HCEC 1CT (cell line): ENCODE results near the gene S100B.

Source experiments
- DNase-seq: peaks from one replicate; pipeline ENCODE4 v3.0.0-alpha.2; 2017

The S100B gene

DNA sequence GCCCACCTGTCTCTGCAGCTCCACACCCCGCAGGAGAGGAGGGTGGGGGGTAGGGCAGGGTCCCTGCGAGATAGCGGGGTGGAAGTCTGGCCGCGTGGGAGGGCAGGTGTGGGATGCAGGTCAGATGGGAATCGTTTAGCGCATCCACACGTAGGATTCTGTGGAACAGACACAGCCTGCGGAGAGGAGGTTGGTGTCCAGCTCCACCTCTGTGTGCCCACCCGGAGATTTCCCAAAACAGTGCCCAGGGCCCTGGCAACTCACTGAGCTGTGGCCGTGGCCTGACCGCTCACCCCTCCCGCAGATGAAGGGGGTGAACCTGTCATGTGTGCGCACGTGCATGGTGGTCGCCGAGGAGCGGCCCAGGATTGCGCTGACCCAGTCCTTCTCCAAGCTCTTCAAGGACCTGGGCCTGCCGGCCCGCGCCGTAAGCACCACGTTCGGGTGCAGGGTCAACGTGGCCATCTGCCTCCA, 46.9 kb downstream of the S100B start:
- no peak for DNase-seq

DNA sequence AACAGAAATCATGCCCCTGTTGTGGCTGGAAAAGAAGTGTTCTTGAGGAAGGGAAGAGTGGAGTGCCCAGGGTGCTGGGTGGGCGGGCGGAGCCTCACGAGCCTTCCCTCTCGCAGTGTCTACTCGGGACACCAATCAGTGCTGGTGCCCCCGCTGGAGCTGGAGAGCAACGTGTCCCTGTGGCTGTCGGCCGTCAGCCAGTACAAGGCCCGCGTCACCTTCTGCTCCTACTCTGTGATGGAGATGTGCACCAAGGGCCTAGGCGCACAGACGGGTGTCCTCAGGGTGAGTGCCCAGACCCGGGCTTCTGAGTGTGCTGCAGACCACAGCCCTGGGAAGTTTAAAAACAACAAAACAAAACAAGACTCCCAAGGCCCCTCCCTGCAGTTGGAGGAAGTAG, 47.4 kb downstream of the S100B start:
- DNase-seq: no peak

DNA sequence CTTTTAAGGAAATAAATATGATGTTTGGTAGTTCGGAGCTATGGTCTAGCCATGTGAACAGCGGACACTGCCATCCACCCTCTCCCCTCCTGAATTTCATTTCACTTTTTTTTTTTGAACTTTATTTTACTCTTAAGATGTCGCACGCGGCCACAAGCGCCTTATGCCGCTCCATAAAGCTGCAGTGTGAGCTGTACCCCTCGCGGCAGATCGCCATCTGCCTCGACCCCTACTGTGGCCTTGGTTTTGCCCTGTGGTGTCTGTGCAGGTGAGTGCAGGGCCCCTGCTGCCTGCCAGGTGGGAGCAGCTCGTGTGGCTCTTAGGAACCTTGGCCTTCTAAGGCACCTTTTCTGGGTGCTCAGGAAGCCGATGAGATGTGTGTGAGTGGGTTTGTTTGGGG, 48.1 kb downstream of the S100B start:
- DNase-seq: no peak

DNA sequence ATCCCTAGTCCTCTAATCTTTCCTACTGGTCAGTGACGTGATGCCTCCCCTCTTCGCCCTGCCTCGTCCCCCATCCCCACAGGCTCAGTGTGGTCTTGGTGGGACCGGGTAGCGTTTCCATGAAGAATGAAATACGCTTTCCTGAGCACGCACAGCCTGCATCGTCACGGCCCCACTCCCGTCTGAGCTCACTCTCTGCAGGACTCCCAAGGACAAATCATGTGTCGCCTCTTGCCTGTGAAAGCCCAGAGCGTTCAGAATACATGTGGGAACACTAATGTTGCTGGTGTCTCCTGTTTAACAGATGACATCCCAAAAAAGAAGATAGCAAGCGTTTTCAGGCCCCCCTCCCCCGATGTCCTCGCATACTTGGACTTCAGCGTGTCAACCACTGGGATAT, 49.2 kb downstream of the S100B start:
- no peak for DNase-seq

DNA sequence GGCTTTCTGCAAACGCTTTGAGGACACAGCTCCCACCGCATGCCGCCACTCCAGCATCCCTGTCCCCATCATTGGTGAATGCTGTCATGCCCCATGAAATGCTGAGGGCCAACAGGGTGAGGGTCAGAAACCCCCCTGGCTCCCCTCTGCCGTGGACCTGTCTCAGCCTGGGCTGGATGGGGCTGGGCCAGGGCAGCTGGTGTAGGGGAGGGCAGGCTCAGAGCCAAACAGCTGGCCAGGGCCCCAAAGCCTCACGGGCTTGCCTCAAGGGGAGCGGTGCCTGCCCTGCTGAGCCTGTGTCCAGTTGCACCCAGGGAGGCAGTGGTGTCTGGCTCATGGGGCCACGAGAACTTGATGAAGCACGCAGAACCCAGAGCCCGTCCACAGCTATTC, 49.7 kb downstream of the S100B start:
- DNase-seq: no peak

DNA sequence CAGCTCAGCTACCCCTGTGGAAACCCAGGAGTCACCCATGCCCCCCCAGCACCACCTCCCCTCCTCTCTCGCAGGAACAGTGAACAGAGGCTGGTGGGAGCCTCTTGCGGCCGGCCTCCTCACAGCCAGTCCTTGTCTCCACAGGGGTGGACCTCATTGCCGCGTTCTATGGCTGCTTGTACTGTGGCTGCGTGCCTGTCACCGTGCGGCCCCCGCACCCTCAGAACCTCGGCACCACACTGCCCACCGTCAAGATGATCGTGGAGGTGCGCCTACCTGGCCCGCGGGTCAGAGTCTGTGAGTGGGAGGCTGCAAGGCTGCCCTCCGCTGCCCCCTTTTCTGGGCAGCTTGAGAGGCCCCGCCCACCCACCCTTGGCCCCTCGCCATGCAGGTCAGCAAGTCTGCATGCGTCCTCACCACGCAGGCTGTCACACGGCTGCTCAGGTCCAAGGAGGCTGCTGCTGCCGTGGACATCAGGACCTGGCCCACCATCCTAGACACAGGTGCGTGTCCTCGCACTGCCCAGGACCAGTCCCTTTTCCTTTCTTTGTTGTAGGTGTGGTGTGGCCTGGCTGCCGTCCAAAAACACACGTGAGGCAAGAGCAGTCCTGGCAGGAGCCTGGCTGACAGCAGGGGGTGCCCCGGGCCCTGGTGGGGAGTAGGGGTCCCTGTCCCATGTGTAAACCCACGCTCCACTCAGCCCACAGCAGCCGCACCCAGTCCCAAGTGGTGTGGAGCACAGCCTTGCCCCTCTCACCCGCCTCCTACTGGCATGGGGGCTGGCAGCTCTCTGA, 50.3 kb downstream of the S100B start:
- DNase-seq: no peak

DNA sequence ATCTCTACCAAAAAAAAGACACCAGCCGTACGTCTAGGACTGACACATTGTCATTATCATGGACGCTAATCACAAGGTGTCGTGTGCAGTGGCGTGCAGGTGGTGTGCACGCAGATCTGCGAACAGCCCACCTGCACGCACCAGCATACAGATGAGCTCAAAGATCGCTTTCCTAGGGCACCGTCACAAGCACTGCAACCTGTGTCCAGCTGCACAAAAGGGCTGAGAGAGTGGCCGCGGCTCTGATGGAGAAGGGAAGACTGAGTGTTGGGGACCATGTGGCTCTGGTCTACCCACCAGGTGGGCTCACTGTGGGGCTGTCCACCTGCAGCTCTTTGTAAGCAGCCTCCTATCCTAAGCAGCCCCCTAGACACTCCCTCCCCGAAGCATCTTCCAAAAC, 50.9 kb downstream of the S100B start:
- no peak for DNase-seq

DNA sequence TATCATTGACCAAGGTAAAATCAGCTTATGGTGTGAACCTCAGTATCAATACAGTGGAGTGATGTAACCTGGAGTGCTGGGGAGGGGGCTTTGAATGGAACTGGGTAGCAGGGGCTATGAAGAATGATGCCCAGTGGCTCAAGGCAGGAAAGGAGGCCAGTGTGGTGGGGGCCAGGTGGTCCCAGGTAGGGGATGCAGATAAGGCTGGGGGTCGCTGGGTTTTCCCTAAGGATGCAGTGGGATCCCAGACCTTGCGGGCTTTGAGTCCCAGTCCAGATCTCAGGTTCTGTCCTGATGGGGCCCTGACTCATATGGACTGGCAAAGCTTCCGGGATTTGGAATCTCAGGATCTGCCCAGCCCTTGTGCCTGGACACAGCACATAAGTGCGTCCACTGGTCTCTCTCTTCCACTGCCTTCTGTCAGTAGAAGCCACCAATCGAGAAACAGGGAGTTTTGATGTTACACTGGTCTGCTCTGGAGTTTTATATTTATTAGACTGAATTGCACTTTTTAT, 52.0 kb downstream of the S100B start:
- no peak for DNase-seq

DNA sequence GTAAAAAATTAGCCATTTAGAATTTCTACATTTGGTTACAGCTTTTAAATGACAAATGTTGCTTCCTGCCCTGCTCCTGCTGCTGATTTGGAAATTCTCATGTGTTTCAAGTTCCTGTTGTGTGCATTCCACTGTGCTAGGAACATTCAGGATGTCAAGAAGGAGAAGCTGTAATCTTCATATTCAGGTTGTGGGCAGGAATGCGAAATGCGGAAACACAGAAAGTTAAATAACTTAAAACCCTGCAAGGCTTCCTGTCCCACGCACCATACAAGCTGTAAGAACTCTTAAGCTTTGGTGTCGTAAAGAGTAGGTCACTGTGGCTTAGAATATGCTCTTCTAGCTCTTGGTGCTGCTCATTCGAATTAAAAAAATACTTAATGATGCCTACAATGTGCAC, 52.6 kb downstream of the S100B start:
- no peak for DNase-seq

DNA sequence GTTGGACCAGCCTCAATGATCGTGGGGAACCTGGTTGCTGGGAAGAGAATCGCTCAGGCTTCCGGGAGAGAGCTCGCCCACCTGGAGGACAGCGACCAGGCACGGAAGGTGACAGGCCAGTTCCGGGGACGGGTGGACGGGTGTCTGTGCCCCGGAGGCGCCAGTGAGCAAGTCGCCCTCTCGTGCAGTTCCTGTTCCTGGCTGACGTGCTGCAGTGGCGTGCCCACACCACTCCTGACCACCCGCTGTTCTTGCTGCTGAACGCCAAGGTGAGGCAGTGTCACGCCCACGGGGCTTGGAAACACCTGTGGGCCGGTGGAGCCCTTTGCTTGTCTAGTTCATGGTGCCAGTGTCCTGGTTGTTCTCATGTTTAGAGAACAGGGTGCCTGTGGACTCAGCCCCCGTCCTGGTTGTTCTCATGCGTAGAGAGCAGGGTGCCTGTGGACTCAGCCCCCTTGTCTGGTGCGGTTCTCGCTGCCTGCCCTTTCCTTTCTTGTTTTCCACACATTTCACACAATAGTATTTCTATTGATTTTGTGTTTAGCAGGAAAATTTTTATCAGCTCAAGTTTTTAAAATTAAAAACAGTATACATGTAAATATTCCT, 53.1 kb downstream of the S100B start:
- DNase-seq: no peak

DNA sequence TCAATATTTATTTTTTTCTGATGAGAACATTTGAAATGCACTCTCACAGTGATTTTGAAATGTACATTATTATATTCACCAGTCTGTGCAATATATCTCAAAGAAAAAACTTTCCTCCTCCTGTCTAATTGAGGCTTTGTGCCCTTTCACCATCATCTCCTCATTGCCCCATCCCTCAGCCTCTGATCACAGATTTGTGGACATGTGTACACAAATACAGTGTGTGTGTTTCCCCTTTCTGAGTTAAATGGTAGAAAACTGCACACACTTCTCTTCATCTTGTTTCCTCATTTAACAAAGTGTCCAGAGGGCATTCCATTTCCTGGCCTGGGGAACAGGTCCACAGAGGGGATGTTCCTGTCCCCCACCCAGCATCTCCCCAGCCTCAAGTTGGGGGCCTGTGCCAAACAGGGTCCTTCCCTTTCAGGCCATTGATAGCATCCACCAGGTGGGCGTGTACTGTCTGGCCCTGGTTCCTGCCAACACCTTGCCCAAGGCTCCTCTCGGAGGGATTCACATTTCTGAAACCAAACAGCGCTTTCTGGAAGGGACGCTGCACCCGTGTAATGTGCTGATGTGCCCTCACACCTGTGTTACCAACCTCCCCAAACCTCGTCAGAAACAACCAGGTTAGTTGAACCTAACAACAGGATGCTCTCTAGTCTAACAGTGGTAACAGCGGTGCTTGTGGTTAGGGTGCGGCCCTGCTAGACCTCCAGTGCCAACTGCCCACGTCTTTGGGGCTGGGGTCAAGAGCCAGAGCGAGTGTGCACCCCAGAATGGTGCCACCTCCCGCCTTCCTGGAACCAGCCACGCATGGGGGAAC, 54.6 kb downstream of the S100B start:
- DNase-seq: no peak

DNA sequence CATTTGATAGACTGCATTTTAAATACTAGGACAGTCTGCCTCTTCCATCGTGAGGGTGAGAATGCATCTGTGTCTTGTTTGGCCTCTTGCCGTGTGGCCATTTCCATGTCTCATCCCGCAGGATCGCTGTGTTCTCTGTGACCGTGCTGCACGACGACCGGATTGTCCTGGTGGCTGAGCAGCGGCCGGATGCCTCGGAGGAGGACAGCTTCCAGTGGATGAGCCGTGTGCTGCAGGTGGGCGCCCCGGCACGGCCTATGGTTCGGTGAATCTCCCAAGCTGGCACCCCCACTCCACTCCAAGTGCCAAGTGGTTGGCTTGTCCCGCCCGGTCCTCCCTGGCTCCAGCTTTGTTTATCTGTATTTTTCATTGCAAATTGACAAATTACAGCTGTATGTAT, 55.2 kb downstream of the S100B start:
- DNase-seq: no peak
